AG10803 (cell line): Measurements from ENCODE around the gene IL6R.
"Not testable (repeated sequence)": the region's sequence is repeated elsewhere in the genome, so short reads cannot be mapped to it uniquely, and the experiment has no call there.

ENCODE experiments used
- DNase-seq: peaks from one replicate; pipeline ENCODE4 v3.0.0; 2010; ENCODE audit warnings: low read depth
- H3K4me3 ChIP-seq: 2 replicates; pipeline ENCODE4 v1.5.1; 2011; ENCODE audit warnings: mild to moderate bottlenecking, low read length, control low read depth
- CTCF ChIP-seq: conservative IDR thresholded peaks from 2 replicates; pipeline ENCODE4 v1.5.1; 2011; ENCODE audit warnings: mild to moderate bottlenecking, low read length, control low read depth, inconsistent platforms

IL6R gene

GRCh38 chr1:154420961-154421924, 16.1 kb downstream of the IL6R start:
- no peak for DNase-seq
- TF ChIP-seq CTCF, result no peak
- no peak overlapping the region for H3K4me3 ChIP-seq

- DNase-seq, H3K4me3 ChIP-seq: not testable (repeated sequence)
Observed at GRCh38 chr1:154422049-154422448, 16.9 kb downstream of the IL6R start.

- TF ChIP-seq CTCF, result no peak
Observed at GRCh38 chr1:154422521-154422920, 17.4 kb downstream of the IL6R start.

GRCh38 chr1:154423304-154423987, 18.3 kb downstream of the IL6R start:
- no peak overlapping the region for H3K4me3 ChIP-seq
- DNase-seq, result peak; percentile 66
- TF ChIP-seq CTCF, result no peak

More at GRCh38 chr1:154422521-154422920, 17.4 kb downstream of the IL6R start:
- DNase-seq, result no peak
- no peak overlapping the region for H3K4me3 ChIP-seq

GRCh38 chr1:154423988-154424326, 18.8 kb downstream of the IL6R start:
- no peak for TF ChIP-seq CTCF
- no peak overlapping the region for H3K4me3 ChIP-seq
- DNase-seq, result no peak

GRCh38 chr1:154425172-154425571, 20.0 kb downstream of the IL6R start:
- no peak overlapping the region for H3K4me3 ChIP-seq
- TF ChIP-seq CTCF, result no peak
- DNase-seq, result no peak

- TF ChIP-seq CTCF, result no peak
- no peak overlapping the region for H3K4me3 ChIP-seq
- DNase-seq, result no peak
Observed at GRCh38 chr1:154427173-154428139, 22.3 kb downstream of the IL6R start.
